GM21528 (cell line): ENCODE measurements around the gene PHACTR1.
"Not testable (repeated sequence)": the region's sequence is repeated elsewhere in the genome, so short reads cannot be mapped to it uniquely, and the experiment has no call there.

ENCODE experiments used
- ATAC-seq: cut with Tn5 transposase; IDR thresholded peaks from one replicate; pipeline ENCODE4 v1.9.1; 2021; ENCODE audit warnings: mild to moderate bottlenecking, moderate library complexity; ENCODE audit not compliant: unreplicated experiment, low FRiP score

PHACTR1 gene

DNA sequence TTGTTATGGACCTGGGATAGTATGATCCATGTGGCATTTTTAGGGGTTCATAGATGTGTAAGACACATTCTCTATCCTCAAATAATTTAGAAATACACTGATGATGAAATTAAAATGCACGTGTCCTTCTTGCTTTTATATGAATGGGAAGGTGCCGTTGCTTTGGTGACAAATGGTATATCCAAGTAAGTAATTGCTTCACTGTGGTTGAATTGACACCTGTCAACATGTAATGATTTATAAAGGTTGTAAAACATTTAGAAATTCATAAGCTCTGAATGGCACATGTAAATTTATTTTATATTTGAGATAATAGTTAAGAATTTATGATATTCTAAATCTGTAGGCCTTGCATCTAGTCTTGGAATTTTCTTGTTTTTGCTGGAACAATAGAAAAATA lies 227.0 kb downstream of the PHACTR1 start:
- no peak for ATAC-seq

GRCh38 chr6:12944001-12944400 lies 227.4 kb downstream of the PHACTR1 start:
- no peak for ATAC-seq

GRCh38 chr6:12944528-12944927 lies 228.0 kb downstream of the PHACTR1 start:
- not testable (repeated sequence) for ATAC-seq

DNA sequence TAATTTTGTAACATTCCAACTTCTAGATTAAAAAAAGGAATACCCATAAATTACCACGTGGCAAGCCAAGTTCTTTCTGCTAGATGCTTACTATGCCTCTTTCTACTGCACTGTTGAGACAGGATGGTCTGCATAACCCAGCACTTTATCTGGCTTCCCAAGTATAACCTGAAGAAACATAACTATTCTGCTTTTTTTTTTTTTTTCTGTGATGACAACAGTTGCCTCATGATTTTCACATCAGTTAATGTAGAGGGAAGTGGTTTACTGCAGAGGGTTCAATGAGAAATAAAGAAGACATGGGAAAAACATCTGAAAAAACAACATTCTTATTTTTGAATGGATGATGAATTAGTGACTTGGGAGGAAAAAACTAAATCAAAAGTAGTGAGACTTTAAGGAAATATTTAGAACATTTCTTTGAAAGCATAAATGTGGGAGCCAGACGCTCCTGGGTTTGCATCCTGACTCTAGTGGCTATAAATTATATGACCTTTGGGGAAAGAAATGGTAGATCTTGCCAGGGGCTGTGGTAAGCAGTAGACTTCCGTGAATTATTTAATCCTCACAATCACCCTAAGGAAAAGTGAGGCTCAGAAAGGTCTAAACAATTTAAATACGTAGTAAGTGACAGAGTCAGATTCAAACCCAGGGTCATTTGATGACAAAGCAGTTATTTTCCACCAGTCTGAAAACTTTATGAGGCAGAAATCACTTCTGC lies 230.7 kb downstream of the PHACTR1 start:
- no peak for ATAC-seq

GRCh38 chr6:12947967-12948366 lies 231.4 kb downstream of the PHACTR1 start:
- ATAC-seq: no peak

GRCh38 chr6:12950976-12951375 lies 234.4 kb downstream of the PHACTR1 start:
- ATAC-seq: no peak

- ATAC-seq: no peak
Observed at GRCh38 chr6:12951415-12951814, 234.8 kb downstream of the PHACTR1 start.

DNA sequence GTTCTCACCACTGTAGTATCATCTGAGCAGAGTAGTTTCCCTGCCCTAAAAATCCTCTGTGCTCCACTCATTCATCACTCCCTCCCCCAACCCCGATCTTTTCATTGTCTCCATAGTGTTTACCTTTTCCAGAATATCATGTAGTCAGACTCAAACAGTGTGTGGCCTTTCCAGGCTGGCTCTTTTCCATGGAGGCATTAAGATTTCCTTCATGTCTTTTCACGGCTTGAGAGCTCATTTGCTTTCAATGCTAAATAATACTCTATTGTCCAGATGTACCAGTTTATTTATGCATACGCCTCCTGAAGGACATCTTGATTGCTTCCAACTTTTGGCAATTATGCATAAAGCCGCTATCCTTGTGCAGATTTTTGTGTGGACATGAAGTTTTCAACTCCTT lies 235.8 kb downstream of the PHACTR1 start:
- no peak for ATAC-seq

- ATAC-seq: no peak
Observed at GRCh38 chr6:12955956-12956355, 239.4 kb downstream of the PHACTR1 start.

- ATAC-seq: no peak
Observed at GRCh38 chr6:12956991-12957320, 240.4 kb downstream of the PHACTR1 start.

DNA sequence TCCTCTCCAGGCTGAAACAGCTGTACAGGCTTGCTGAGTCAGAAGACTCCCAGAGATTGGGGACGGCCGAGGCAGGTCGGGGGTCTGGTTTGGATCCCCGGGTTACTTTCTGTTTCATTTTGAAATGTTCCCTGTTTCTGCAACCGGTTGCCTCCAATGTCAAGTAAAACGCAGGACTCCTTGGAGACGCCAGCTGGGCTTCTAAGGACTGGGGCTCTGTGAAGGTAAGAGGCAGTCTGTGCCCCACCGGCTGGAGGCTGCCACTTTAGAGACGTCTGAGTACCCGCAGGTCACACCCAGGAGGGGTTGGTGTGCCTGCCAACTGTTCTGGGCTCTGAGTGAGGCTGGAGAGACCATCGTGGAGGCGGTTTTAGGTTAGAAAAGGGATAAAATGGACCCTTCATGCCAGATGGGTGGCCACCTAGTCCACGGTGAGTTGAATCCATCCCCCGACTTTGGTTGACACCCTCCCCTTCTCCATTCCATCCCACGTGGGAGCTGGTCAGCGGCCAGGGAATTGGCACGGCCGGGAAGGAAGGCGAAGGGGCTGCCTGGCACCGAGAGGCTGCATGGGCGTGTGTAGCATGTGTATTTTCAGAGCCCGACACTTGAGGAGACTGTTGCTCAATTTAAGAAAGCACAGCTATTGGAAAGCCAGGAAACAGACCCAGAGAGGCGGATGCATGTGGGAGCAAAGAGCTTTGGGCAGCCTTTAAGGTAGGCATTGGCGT lies 240.9 kb downstream of the PHACTR1 start:
- ATAC-seq: no peak

DNA sequence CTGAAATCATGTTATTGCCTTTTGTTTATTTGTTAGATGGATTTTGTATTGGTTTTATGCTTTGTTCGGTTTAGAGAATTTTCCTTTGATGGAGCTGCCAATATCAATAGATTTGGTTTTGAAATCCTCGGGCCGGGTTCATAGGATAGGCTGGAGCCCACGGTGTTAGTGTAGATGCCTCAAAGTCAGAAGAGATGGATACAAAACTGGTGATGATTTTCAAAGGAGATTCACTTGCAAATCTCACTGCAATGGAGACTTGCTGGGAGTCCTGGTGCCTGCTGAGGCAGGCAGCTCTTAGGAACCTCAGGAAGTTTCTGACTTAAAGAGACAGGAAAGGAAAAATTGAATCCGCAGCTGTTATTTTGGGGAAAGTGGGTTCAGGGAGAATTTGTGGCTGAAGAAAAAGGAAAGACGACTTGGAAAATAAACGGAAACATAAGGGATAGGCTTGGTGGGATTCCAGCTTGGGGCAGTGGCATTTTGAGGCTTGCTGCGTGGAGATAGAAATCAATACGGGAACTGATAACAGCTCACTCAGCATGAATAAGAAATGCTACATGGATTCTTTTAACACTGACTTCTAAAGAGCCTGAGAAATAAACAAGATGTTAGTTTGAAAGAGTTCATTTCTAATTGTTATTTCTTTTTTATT lies 241.6 kb downstream of the PHACTR1 start:
- no peak for ATAC-seq

- ATAC-seq: no peak
Observed at GRCh38 chr6:12961761-12962160, 245.2 kb downstream of the PHACTR1 start.

GRCh38 chr6:12962529-12962928 lies 246.0 kb downstream of the PHACTR1 start:
- no peak for ATAC-seq

DNA sequence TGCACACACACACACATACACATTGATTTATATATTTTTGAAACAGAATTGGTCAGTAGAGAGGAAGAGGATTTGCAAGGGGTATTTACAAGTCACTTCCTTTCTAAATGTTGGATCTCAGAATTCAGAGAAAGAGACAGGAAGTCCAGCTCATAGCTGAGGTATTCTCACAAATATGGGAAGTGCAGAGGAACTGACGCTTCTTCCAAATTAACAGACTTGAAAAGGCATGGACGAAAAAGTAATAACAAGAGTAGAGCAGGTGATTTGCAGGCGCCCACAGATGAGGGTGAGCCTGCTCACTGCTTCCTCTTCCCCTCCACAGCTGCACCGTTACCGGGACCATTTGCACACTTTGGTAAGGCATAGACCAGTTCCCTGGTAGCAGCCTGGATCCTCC lies 246.4 kb downstream of the PHACTR1 start:
- no peak for ATAC-seq

GRCh38 chr6:12963567-12963966 lies 247.0 kb downstream of the PHACTR1 start:
- ATAC-seq: no peak

DNA sequence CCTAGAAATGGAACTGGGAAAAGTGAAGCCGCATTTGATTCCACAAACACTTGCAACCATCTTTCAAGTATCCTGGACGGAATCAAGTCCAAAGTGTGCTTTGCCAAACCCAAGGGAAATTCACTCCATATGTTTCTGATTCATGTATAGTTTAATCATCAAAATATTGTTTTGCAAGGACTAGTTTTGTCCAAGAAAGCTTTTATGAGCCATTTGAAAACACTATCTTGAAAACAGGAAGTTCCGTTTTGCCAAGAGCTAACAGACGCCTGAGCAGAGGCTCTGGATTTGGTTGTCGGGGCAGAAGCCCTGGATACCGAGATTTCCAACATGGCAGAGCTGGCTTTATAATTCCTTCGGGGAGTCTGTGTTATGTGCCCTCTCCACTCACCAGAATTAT lies 251.1 kb downstream of the PHACTR1 start:
- ATAC-seq: no peak

DNA sequence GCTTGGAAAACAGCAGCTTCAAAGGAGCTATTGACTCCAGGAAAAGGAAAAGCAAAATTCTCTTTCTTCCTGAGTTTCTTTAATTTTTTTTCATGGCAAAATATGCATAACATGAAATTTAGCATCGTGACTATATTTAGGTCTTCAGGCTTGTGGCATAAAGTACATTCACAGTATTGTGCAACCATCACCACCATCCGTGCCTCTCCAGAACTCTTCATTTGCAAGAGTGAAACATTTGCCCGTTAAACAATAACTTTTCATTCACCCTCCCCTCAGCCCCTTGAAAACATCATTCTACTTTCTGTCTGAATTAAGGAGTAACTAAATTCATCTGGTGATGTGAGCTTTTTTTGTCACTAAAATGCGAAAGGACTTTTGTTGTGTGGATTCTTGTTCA lies 251.7 kb downstream of the PHACTR1 start:
- ATAC-seq: no peak

GRCh38 chr6:12968839-12969558 lies 252.4 kb downstream of the PHACTR1 start:
- no peak for ATAC-seq

GRCh38 chr6:12969966-12970365 lies 253.4 kb downstream of the PHACTR1 start:
- no peak for ATAC-seq

DNA sequence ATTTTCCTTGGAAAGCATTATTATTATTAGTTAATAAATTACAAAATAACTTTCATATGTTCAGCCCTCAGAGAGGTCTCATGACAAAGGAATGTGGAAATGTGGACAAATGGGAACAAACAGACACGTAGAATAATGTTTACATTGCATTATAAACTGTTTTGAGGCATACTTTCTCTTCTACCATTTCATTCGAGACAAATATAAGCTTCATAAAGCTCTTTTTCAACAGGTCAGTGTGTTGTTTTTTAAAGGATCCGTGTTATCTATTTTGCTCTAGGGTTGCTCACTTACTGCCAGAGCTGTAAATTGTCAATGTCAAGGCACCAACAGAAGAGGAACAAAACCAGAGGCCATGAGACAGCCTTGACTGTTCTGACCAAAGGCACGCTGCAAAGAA lies 256.8 kb downstream of the PHACTR1 start:
- no peak for ATAC-seq
